Keratinocyte (primary cell): ENCODE data around the gene EFCAB12. TPM values are rescaled to one million over a fixed set of nuclear protein-coding genes. Genes with fewer than 3 reads are reported as not detected.

ENCODE experiments used
- DNase-seq: peaks from one replicate; pipeline ENCODE4 v3.0.0-alpha.2; 2011; ENCODE audit warnings: low read depth, missing footprints, low spot score
- FAIRE-seq: peaks from 2 replicates; lab custom pipeline; 2011; peaks lifted over from hg19 to GRCh38; lab: Jason Lieb, UNC
- H2AFZ ChIP-seq: 2 replicates; pipeline ENCODE4 v1.6.0; 2012; ENCODE audit warnings: low read length, control low read depth, inconsistent platforms; ENCODE audit not compliant: control insufficient read depth
- H3K27ac ChIP-seq: 2 replicates; pipeline ENCODE4 v1.5.1; 2011; ENCODE audit warnings: low read length; ENCODE audit not compliant: control insufficient read depth, insufficient read depth
- H3K27me3 ChIP-seq: 3 replicates; pipeline ENCODE4 v1.6.0; 2011; ENCODE audit warnings: low read length; ENCODE audit not compliant: control insufficient read depth, insufficient read depth; ENCODE audit errors: extremely low read depth
- H3K36me3 ChIP-seq, 2 experiments: 2 replicates in 1 of 2; 3 replicates in 1 of 2; pipeline ENCODE4 v1.5.1; 2011; ENCODE audit warnings: low read length in 2 of 2, mild to moderate bottlenecking in 1 of 2; ENCODE audit not compliant: control insufficient read depth in 2 of 2, insufficient read depth in 2 of 2; ENCODE audit errors: extremely low read depth in 1 of 2
- H3K4me1 ChIP-seq: 3 replicates; pipeline ENCODE4 v1.5.1; 2011; ENCODE audit warnings: low read length; ENCODE audit not compliant: control insufficient read depth, insufficient read depth; ENCODE audit errors: extremely low read depth
- H3K4me2 ChIP-seq: 3 replicates; pipeline ENCODE4 v1.6.0; 2011; ENCODE audit warnings: low read depth, low read length; ENCODE audit not compliant: control insufficient read depth, insufficient read depth; ENCODE audit errors: extremely low read depth
- H3K4me3 ChIP-seq, 3 experiments: fragments of 200-600 bp in 1 of 3; sonication (generic) in 1 of 3; 2 replicates in 2 of 3; 3 replicates in 1 of 3; pipeline ENCODE4 v1.5.1; 2011 to 2016; ENCODE audit warnings: low read length in 3 of 3, mild to moderate bottlenecking in 3 of 3, control low read depth in 2 of 3, inconsistent platforms in 1 of 3, low read depth in 1 of 3, mixed read lengths in 1 of 3, mixed run types in 1 of 3, moderate library complexity in 1 of 3; ENCODE audit not compliant: control insufficient read depth in 2 of 3, insufficient read depth in 2 of 3; ENCODE audit errors: extremely low read depth in 1 of 3
- H3K79me2 ChIP-seq: 2 replicates; pipeline ENCODE4 v1.6.0; 2012; ENCODE audit warnings: low read length; ENCODE audit not compliant: control insufficient read depth, insufficient read depth
- H3K9ac ChIP-seq: 3 replicates; pipeline ENCODE4 v1.6.0; 2011; ENCODE audit warnings: low read length; ENCODE audit not compliant: control insufficient read depth, insufficient read depth; ENCODE audit errors: extremely low read depth
- H3K9me1 ChIP-seq: 3 replicates; pipeline ENCODE4 v1.6.0; 2011; ENCODE audit warnings: low read length; ENCODE audit not compliant: control insufficient read depth, insufficient read depth; ENCODE audit errors: extremely low read depth
- H3K9me3 ChIP-seq: 2 replicates; pipeline ENCODE4 v1.5.1; 2012; ENCODE audit warnings: low read depth, low read length; ENCODE audit not compliant: control insufficient read depth
- H4K20me1 ChIP-seq: 3 replicates; pipeline ENCODE4 v1.6.0; 2011; ENCODE audit warnings: low read length; ENCODE audit not compliant: control insufficient read depth, insufficient read depth; ENCODE audit errors: extremely low read depth
- CTCF ChIP-seq, 3 experiments: IDR thresholded peaks in 1 of 3; conservative IDR thresholded peaks in 1 of 3; optimal IDR thresholded peaks in 1 of 3; 2 replicates in 2 of 3; 3 replicates in 1 of 3; pipeline versions ENCODE3 to v1.5.1; 2011; ENCODE audit warnings: low read length in 3 of 3, mild to moderate bottlenecking in 3 of 3, moderate library complexity in 2 of 3, control low read depth in 1 of 3, inconsistent platforms in 1 of 3; ENCODE audit not compliant: insufficient read depth in 2 of 3; ENCODE audit errors: extremely low read depth in 1 of 3
- EZH2 ChIP-seq: IDR thresholded peaks from one replicate; pipeline ENCODE4 v1.6.1; 2012; ENCODE audit warnings: inconsistent platforms, mild to moderate bottlenecking, low read length, moderate library complexity
- dilution Hi-C: fragments of 300-500 bp; cut with MboI; formaldehyde crosslinking; loops from one replicate; pipeline ENCODE4 v1.7.0; 2020; ENCODE audit warnings: low sequenced_read_pairs; ENCODE audit not compliant: extremely low pct_ligation_motif_present
- polyA plus RNA-seq, 5 experiments: library from polyadenylated mRNA; depleted of rRNA in 3 of 5; stranded (reverse) in 3 of 5; stranded (forward) in 1 of 5; unstranded in 1 of 5; fragments of >200 nt; gene quantifications; 1 replicate in 1 of 5; 2 replicates in 3 of 5; 3 replicates in 1 of 5; pipeline versions ENCODE4 v1.2.1 to v1.2.3, GENCODE V29; 2011 to 2012; ENCODE audit warnings: missing spikeins in 2 of 5, low read depth in 1 of 5, low replicate concordance in 1 of 5

EFCAB12 gene
- polyA plus RNA-seq, 1 donor (not counting 4 experiments of a cell fraction or from before 2014, with no cell fraction given): 0.34 TPM

GRCh38 chr3:129460155-129460554 is 31.7 kb upstream of the EFCAB12 start:
- H3K79me2 ChIP-seq: no peaks in the 10 kb centered on the region
- H3K27me3 ChIP-seq: no peaks in the 10 kb centered on the region
- H3K9ac ChIP-seq: no peak overlapping the region
- H2AFZ ChIP-seq: no peak overlapping the region
- H3K4me2 ChIP-seq: no peak overlapping the region
- no peaks in the 10 kb centered on the region for H3K9me3 ChIP-seq
- TF ChIP-seq EZH2 (no peak), CTCF (optimal IDR thresholded peaks at IDR 0.05 in 1 of 3, IDR thresholded peaks at IDR 0.05 in 1 of 3, conservative IDR thresholded peaks at IDR 0.05 in 1 of 3; ENCODE audit: extremely low read depth in 1 of 3, insufficient read depth in 2 of 3, low read length in 3 of 3) (no peak)
- DNase-seq (no peak), FAIRE-seq (no peak)
- no peak overlapping the region for H3K4me3 ChIP-seq
- dilution Hi-C loops: no loop called here
- no peaks in the 10 kb centered on the region for H3K9me1 ChIP-seq
- no peaks in the 10 kb centered on the region for H4K20me1 ChIP-seq
- no peaks in the 10 kb centered on the region for H3K4me1 ChIP-seq
- H3K36me3 ChIP-seq: peaks cover 0 to 3% of the 10 kb centered on the region in 2 experiments
- H3K27ac ChIP-seq: no peak overlapping the region

- Histone ChIP-seq H3K79me2 (no peaks in the 10 kb centered on the region), H3K4me1 (peaks cover 8% of the 10 kb centered on the region), H2AFZ (no peak overlapping the region), H3K9me1 (no peaks in the 10 kb centered on the region), H3K36me3 (peaks cover 0 to 1% of the 10 kb centered on the region in 2 experiments), H3K9me3 (no peaks in the 10 kb centered on the region), H3K9ac (no peak overlapping the region), H3K4me3 (no peak overlapping the region), H3K27ac (no peak overlapping the region), H3K4me2 (no peak overlapping the region), H4K20me1 (no peaks in the 10 kb centered on the region), H3K27me3 (no peaks in the 10 kb centered on the region)
- no peak for FAIRE-seq
- DNase-seq: no peak
- dilution Hi-C loops: no loop called here
- TF ChIP-seq CTCF (optimal IDR thresholded peaks at IDR 0.05 in 1 of 3, IDR thresholded peaks at IDR 0.05 in 1 of 3, conservative IDR thresholded peaks at IDR 0.05 in 1 of 3; ENCODE audit: extremely low read depth in 1 of 3, insufficient read depth in 2 of 3, low read length in 3 of 3) (no peak), EZH2 (no peak)
These were observed 25.3 kb upstream of the EFCAB12 start for GRCh38 chr3:129453732-129454131.
